PC-3 (cell line): ENCODE measurements around the gene BCR. TPM values are rescaled to one million over a fixed set of nuclear protein-coding genes. Genes with fewer than 3 reads are reported as not detected.

Source experiments
- ATAC-seq: fragments of 200-7000 bp; cut with Tn5 transposase; 2 replicates; pipeline ENCODE4 v1.9.1; 2020; ENCODE audit warnings: mild to moderate bottlenecking, moderate library complexity
- BruUV-seq: library from RNA; stranded (reverse); fragments of 400-500 nt; replicated peaks from 2 replicates; lab custom pipeline; 2021; lab: Mats Ljungman, UMichigan
- CTCF ChIA-PET: fragments of 300-600 bp; sonication (Branson Sonifier 250); formaldehyde crosslinking; loops from one replicate; lab custom pipeline; 2022; ENCODE audit warnings: antibody characterized with exemption; lab: Charles Lee
- POLR2A ChIA-PET: fragments of 300-600 bp; sonication (Branson Sonifier 250); formaldehyde crosslinking; loops from one replicate; lab custom pipeline; 2022; ENCODE audit warnings: antibody characterized with exemption; ENCODE audit not compliant: unreplicated experiment; lab: Charles Lee
- DNase-seq: peaks from one replicate; pipeline ENCODE4 v3.0.0-alpha.2; 2015
- H2AFZ ChIP-seq: fragments of 300-600 bp; sonication (generic); 2 replicates; pipeline ENCODE4 v1.6.0; 2016; ENCODE audit warnings: antibody characterized with exemption, low read length
- H3F3A ChIP-seq: fragments of 300-600 bp; sonication (generic); one replicate; pipeline ENCODE4 v1.6.0; 2017; ENCODE audit warnings: antibody characterized with exemption, low read length, control low read depth, mild to moderate bottlenecking; ENCODE audit not compliant: unreplicated experiment
- H3K27ac ChIP-seq: fragments of 300-600 bp; sonication (generic); 2 replicates; pipeline ENCODE4 v1.5.1; 2016; ENCODE audit warnings: mild to moderate bottlenecking, low read length
- H3K27me3 ChIP-seq: fragments of 300-600 bp; sonication (generic); 2 replicates; pipeline ENCODE4 v1.6.1; 2016; ENCODE audit warnings: low read length, mixed read lengths
- H3K36me3 ChIP-seq: fragments of 300-600 bp; sonication (generic); 2 replicates; pipeline ENCODE4 v1.6.1; 2016; ENCODE audit warnings: low read depth, mixed run types, low read length, mixed read lengths
- H3K4me1 ChIP-seq: fragments of 300-600 bp; sonication (generic); 2 replicates; pipeline ENCODE4 v1.5.1; 2016; ENCODE audit warnings: low read length; ENCODE audit not compliant: insufficient read depth
- H3K4me2 ChIP-seq: fragments of 300-600 bp; sonication (generic); 2 replicates; pipeline ENCODE4 v1.6.0; 2016; ENCODE audit warnings: low read length
- H3K4me3 ChIP-seq: fragments of 300-600 bp; sonication (generic); 2 replicates; pipeline ENCODE4 v1.5.1; 2016; ENCODE audit warnings: mild to moderate bottlenecking, low read length, mixed read lengths
- H3K79me2 ChIP-seq: fragments of 300-600 bp; sonication (generic); 2 replicates; pipeline ENCODE4 v1.6.1; 2017; ENCODE audit warnings: low read length, mixed read lengths
- H3K9ac ChIP-seq: fragments of 300-600 bp; sonication (generic); 2 replicates; pipeline ENCODE4 v1.6.0; 2016; ENCODE audit warnings: mild to moderate bottlenecking, low read length
- H3K9me2 ChIP-seq: fragments of 300-600 bp; sonication (generic); replicated peaks from 2 replicates; pipeline ENCODE4 v1.6.1; 2016; ENCODE audit warnings: mixed run types, low read length, mixed read lengths
- H3K9me3 ChIP-seq: fragments of 300-600 bp; sonication (generic); 2 replicates; pipeline ENCODE4 v1.6.1; 2016; ENCODE audit warnings: low read length, mixed read lengths
- H4K20me1 ChIP-seq: fragments of 300-600 bp; sonication (generic); 2 replicates; pipeline ENCODE4 v1.6.1; 2016; ENCODE audit warnings: low read length, mixed read lengths
- EZH2 ChIP-seq: fragments of 300-600 bp; sonication (generic); IDR thresholded peaks from one replicate; pipeline ENCODE4 v1.6.1; 2017; ENCODE audit warnings: antibody characterized with exemption, mild to moderate bottlenecking, low read length; ENCODE audit not compliant: unreplicated experiment
- EZH2phosphoT487 ChIP-seq: fragments of 300-600 bp; sonication (generic); IDR thresholded peaks from 2 replicates; pipeline ENCODE4 v1.6.1; 2018; ENCODE audit warnings: mild to moderate bottlenecking, antibody characterized with exemption, low read length, borderline replicate concordance
- intact Hi-C: fragments of 100-400 bp; cut with micrococcal nuclease; formaldehyde crosslinking; loops from 2 replicates; pipeline ENCODE4 v1.9.0; 2023
- total RNA-seq: library from RNA; depleted of rRNA; stranded (reverse); fragments of >200 nt; gene quantifications from 2 replicates; pipeline ENCODE4 v1.2.3, GENCODE V29; 2014
- TF ChIP-seq, protein P1 (sequence below): fragments of 300-600 bp; sonication (generic); conservative IDR thresholded peaks from 2 replicates; pipeline ENCODE4 v1.5.1; 2017; ENCODE audit warnings: antibody characterized with exemption, low read depth, mild to moderate bottlenecking, low read length

Gene BCR
- total RNA-seq, 1 experiment from 2014 or later, result 36.8 TPM

DNA sequence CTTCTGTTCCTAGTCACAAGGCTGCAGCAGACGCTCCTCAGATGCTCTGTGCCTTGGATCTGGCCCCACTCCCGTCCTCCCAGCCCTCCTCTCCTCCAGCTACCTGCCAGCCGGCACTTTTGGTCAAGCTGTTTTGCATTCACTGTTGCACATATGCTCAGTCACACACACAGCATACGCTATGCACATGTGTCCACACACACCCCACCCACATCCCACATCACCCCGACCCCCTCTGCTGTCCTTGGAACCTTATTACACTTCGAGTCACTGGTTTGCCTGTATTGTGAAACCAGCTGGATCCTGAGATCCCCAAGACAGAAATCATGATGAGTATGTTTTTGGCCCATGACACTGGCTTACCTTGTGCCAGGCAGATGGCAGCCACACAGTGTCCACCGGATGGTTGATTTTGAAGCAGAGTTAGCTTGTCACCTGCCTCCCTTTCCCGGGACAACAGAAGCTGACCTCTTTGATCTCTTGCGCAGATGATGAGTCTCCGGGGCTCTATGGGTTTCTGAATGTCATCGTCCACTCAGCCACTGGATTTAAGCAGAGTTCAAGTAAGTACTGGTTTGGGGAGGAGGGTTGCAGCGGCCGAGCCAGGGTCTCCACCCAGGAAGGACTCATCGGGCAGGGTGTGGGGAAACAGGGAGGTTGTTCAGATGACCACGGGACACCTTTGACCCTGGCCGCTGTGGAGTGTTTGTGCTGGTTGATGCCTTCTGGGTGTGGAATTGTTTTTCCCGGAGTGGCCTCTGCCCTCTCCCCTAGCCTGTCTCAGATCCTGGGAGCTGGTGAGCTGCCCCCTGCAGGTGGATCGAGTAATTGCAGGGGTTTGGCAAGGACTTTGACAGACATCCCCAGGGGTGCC, 109.8 kb downstream of the BCR start:
- BruUV-seq, result no TSS peak
- TF ChIP-seq EZH2, result no peak
- TF ChIP-seq, protein P1, sequence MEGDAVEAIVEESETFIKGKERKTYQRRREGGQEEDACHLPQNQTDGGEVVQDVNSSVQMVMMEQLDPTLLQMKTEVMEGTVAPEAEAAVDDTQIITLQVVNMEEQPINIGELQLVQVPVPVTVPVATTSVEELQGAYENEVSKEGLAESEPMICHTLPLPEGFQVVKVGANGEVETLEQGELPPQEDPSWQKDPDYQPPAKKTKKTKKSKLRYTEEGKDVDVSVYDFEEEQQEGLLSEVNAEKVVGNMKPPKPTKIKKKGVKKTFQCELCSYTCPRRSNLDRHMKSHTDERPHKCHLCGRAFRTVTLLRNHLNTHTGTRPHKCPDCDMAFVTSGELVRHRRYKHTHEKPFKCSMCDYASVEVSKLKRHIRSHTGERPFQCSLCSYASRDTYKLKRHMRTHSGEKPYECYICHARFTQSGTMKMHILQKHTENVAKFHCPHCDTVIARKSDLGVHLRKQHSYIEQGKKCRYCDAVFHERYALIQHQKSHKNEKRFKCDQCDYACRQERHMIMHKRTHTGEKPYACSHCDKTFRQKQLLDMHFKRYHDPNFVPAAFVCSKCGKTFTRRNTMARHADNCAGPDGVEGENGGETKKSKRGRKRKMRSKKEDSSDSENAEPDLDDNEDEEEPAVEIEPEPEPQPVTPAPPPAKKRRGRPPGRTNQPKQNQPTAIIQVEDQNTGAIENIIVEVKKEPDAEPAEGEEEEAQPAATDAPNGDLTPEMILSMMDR, result peak; percentile 68
- Histone ChIP-seq H3K36me3 (peaks cover 10% of the 10 kb centered on the region), H3K4me3 (no peak overlapping the region), H3K79me2 (no peaks in the 10 kb centered on the region), H3K4me1 (no peaks in the 10 kb centered on the region), H3F3A (no peaks in the 10 kb centered on the region), H3K4me2 (no peak overlapping the region), H4K20me1 (no peaks in the 10 kb centered on the region), H3K27me3 (no peaks in the 10 kb centered on the region), H3K27ac (no peak overlapping the region), H3K9me2 (no peaks in the 10 kb centered on the region), H3K9me3 (no peaks in the 10 kb centered on the region), H3K9ac (no peak overlapping the region), H2AFZ (no peak overlapping the region)
- peak; percentile 56 for DNase-seq
- ChIA-PET CTCF (interaction anchor here (0.6 to 0.8 kb wide), 2 partner anchors 11 to 435 kb away, joined by 3 read pairs; no protein-coding TSS in a partner anchor), POLR2A (no interaction called here)
- ATAC-seq, result peak; percentile 75
- intact Hi-C loops, result no loop called here

DNA sequence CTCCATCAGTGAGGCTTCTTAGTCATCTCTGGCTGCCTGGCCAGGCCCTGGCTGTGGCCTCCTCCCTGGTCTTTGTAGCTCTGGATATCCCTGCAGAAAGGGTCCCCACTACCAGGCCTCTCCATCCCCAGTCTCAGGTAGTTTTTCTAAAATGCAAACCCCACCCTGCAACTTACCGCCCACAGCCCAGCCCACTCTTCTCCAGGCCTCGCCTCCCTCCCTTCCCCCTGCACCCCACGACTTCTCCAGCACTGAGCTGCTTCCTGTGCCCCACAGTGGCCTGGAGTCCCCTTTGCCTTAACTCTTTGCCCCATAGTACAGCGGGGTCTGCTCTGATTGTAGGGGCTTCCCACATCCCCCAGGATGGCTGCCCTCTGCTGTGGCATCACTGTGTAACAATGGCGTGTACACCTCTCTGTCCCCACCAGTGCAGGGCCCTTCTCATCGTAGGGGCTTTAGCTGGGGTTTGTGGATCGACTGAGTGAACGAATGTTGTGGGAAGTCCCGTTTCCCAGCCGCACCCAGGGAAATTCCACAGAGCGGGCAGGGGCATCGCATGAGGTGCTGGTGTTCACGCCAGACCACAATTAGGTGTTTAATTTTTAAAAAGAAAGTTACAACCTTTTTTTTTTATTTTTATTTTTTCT, 111.6 kb downstream of the BCR start:
- Histone ChIP-seq H3K27ac (no peak overlapping the region), H3F3A (no peaks in the 10 kb centered on the region), H3K4me2 (no peak overlapping the region), H3K79me2 (no peaks in the 10 kb centered on the region), H4K20me1 (no peaks in the 10 kb centered on the region), H2AFZ (no peak overlapping the region), H3K9me2 (no peaks in the 10 kb centered on the region), H3K27me3 (no peaks in the 10 kb centered on the region), H3K36me3 (peaks cover 10% of the 10 kb centered on the region), H3K4me3 (no peak overlapping the region), H3K9ac (no peak overlapping the region), H3K4me1 (no peaks in the 10 kb centered on the region), H3K9me3 (no peaks in the 10 kb centered on the region)
- no TSS peak for BruUV-seq
- ChIA-PET POLR2A (no interaction called here), CTCF (no interaction called here)
- intact Hi-C loops, result no loop called here
- no peak for DNase-seq
- no peak for ATAC-seq
- TF ChIP-seq EZH2, result no peak
- TF ChIP-seq EZH2phosphoT487, result no peak
- TF ChIP-seq, protein P1, result no peak
